D721Med (cell line): ENCODE measurements around the gene SYNPO2L.
A peak's percentile ranks its signal among the peaks of the same experiment; 100 is the strongest.

ENCODE experiments used
- DNase-seq: peaks from one replicate; pipeline ENCODE4 v3.0.0; 2011; ENCODE audit warnings: low spot score; ENCODE audit not compliant: insufficient read length
- FAIRE-seq: peaks from 2 replicates; lab custom pipeline; 2011; peaks lifted over from hg19 to GRCh38; lab: Jason Lieb, UNC
- TF ChIP-seq, protein P1 (sequence below): IDR thresholded peaks from 2 replicates; pipeline ENCODE4 v1.5.1; 2012; ENCODE audit warnings: mild to moderate bottlenecking, control low read depth; ENCODE audit not compliant: insufficient read depth; ENCODE audit errors: missing control alignments

SYNPO2L gene

DNA sequence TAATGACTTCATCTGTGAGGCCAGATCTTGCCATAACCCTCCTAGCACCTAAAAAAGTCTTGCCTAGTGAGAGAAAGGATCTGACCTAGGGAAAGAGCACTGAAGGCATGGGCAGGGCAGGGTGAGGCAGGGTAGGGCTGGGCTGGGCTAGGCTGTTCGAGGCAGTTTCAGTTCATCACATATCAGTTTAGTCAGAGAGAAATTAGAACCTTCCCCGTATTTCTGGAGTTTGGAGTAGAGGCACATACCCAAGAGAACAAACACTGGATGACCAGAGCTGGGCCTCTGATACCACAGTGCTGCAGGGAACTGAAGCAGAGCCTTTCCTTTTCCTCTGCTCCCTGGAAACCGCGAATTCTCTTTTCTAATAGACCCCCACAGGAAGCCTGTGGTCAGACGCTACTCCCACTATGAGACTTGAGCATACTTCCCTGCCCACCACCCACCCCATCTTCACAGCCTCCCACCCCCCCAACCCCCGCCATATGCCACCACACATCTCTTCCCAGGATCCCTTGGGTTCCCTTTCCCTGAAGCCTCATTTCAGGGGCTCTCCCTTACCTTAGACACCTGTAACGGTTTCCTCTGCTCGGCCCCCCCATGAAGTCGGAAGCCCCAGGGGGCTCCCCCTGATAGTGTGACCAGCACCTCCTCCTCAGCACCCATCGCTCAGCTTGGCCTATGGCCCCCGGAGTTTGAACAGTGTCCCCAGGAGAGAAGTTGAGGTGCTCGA is 406 bp downstream of the SYNPO2L start:
- DNase-seq (no peak), FAIRE-seq (no peak)

GRCh38 chr10:73653701-73654100 is 2.1 kb downstream of the SYNPO2L start:
- TF ChIP-seq, protein P1, sequence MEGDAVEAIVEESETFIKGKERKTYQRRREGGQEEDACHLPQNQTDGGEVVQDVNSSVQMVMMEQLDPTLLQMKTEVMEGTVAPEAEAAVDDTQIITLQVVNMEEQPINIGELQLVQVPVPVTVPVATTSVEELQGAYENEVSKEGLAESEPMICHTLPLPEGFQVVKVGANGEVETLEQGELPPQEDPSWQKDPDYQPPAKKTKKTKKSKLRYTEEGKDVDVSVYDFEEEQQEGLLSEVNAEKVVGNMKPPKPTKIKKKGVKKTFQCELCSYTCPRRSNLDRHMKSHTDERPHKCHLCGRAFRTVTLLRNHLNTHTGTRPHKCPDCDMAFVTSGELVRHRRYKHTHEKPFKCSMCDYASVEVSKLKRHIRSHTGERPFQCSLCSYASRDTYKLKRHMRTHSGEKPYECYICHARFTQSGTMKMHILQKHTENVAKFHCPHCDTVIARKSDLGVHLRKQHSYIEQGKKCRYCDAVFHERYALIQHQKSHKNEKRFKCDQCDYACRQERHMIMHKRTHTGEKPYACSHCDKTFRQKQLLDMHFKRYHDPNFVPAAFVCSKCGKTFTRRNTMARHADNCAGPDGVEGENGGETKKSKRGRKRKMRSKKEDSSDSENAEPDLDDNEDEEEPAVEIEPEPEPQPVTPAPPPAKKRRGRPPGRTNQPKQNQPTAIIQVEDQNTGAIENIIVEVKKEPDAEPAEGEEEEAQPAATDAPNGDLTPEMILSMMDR: peak; percentile 19
- FAIRE-seq: no peak

More for the DNA sequence above, 406 bp downstream of the SYNPO2L start:
- TF ChIP-seq, protein P1: no peak

GRCh38 chr10:73653195-73653594 is 2.6 kb downstream of the SYNPO2L start:
- no peak for FAIRE-seq
- DNase-seq: no peak
- TF ChIP-seq, protein P1: no peak

More at GRCh38 chr10:73653701-73654100, 2.1 kb downstream of the SYNPO2L start:
- no peak for DNase-seq

DNA sequence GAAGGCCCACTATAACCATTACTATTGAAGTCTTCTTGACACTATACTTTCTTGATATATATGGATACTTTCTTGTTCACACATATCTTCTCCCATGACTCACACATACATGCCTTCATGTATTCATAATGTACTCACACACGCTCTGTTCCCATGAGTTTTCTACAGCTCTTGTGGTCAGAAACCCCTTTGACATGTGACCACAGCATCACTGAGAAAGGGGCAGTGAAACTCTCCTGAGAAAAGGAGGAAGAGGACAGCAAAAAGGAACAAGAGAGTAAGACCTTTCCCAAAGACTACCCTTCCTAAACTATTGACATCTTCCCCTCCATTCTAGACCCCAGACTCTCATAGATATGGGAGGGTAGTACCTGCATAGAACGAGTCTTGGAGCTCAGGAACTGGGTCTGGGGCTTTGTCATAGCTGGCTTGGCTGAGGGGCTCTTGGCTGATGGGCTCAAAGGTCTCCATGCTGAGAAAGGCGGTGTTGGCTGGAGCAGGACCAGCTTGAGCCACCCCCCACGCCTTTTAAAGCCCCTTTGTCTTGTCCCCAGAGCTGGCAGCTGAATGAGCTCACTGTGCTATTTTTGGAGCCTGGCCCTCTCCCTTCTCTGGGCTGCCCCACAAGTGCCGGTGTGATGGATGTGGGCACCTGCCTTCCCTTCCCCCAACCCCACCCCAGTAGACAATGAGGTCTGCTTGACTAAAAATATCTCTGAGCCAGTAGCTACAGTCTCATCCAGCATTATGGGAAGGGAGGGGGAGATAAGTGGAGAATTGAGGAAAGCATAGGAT is 5.1 kb downstream of the SYNPO2L start:
- FAIRE-seq: no peak
- TF ChIP-seq, protein P1: no peak
- no peak for DNase-seq

DNA sequence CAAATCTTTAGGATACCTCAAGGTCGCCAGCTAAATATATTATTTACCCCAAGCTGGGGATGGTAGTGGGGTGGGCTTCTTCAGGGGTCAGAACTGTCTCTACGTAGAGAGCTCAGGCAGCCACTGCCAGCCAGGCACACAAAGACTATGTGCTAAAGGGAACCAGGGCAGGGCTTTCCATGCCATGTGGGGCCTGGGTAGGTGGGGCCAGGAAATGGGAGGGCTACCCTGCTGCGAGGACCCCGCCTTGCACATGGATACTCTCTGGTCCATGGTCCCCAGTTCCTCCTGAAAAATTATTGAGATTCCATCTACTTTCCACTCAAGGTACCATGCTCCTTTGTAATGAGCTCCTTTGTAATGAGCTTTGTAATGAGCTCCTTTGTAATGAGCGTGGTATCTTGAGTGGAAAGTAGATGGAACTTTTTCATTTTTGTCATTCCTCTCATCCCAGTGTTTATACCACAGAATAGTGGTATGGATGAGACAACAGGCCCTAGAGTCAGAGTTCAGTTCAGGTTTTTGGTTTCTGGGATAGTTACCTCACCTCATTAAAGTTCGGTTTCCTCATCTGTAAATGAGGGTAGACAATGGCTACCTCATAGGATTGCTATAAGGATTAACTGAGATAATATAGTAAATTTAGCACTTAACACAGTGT is 5.8 kb downstream of the SYNPO2L start:
- FAIRE-seq (no peak), DNase-seq (no peak)
- TF ChIP-seq, protein P1: no peak

DNA sequence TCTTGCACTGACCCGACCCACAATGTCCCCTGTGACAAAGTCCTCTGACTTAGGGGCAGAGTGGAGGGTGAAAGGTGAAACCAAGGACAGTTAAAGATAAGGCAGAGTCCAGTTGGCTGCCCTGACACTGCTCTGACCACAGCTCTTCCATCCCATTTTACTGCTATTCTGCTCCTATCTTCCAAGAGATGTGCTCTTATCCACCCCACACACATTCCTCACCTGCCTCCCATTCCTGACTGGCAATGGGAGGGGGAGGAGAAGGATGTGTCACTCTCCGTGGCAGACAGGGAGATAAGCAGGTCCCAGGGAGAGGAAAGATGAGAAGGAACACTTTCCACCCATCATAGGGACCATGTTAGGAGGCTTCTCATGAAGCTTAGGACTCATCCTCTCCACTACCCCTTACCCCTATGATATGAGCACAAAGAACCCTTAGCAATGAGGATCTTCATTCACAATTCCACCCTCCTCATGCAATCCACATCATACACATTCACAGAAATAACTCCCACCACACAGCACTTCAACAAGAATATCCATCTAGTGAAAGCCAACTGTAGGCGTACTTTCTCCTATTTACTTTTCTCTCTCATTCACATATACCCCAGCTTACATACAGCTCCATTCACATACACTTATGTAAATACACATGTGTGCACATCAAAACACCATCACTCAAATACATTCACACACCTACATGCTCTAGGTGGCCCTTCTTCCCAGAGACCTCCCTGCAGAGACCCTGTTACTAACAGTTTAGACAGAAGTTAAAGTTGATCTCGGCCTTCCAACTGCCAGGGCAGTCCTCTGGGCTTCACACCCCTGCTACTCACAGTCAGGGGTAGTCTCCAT is 6.6 kb downstream of the SYNPO2L start:
- FAIRE-seq (no peak), DNase-seq (no peak)
- TF ChIP-seq, protein P1: no peak
